Mammary epithelial cell (primary cell): ENCODE measurements around the gene B3GALT5.

Experiments used
- EZH2 ChIP-seq: IDR thresholded peaks from 2 replicates; pipeline ENCODE4 v1.6.1; 2012; ENCODE audit warnings: low read length, inconsistent platforms, borderline replicate concordance
- TF ChIP-seq, protein P1 (sequence below), 2 donors: IDR thresholded peaks in 1 of 2; conservative IDR thresholded peaks in 1 of 2; 2 replicates each; pipeline ENCODE4 v1.5.1; 2011 to 2012; ENCODE audit warnings: inconsistent platforms in 2 of 2, low read length in 2 of 2, mild to moderate bottlenecking in 2 of 2, control low read depth in 1 of 2, low read depth in 1 of 2; ENCODE audit not compliant: insufficient read depth in 1 of 2; ENCODE audit errors: extremely low read depth in 1 of 2

DNA sequence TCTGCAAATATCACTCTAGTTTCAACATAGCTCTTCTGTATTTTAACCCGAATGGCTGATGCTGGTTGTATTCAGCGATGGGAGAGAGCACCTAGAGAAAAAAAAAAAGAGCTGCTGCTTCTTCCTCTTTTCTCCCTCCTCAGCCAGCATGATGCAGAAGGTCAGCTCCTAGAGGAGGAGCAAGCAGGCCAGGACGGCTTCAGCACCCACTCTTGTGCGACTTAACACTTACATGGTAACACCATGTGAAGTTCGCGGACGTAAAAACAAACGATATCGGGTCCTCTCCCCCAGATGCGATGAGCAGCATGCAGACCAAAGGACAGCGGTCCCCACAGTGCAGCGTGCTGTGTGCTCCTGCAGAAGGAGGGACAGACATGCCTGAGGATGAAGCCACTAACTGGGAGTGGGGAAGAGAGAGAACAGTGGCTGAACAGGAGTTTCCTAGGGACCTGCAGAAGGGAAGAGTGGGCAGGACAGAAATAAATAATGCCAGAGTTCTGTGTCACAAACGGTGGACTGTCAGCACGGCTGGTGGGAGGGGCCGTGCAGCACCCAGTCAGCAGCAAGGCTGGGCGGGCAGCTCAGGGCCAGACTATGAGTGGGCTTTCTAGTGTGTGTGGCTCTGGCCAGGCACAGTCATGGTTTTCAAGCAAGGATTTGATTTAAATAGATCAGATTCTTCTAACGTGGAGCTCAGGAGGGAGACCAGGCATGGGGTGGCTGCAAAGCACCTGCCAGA lies 11.4 kb upstream of the B3GALT5 start:
- TF ChIP-seq, protein P1, sequence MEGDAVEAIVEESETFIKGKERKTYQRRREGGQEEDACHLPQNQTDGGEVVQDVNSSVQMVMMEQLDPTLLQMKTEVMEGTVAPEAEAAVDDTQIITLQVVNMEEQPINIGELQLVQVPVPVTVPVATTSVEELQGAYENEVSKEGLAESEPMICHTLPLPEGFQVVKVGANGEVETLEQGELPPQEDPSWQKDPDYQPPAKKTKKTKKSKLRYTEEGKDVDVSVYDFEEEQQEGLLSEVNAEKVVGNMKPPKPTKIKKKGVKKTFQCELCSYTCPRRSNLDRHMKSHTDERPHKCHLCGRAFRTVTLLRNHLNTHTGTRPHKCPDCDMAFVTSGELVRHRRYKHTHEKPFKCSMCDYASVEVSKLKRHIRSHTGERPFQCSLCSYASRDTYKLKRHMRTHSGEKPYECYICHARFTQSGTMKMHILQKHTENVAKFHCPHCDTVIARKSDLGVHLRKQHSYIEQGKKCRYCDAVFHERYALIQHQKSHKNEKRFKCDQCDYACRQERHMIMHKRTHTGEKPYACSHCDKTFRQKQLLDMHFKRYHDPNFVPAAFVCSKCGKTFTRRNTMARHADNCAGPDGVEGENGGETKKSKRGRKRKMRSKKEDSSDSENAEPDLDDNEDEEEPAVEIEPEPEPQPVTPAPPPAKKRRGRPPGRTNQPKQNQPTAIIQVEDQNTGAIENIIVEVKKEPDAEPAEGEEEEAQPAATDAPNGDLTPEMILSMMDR (conservative IDR thresholded peaks at IDR 0.05 in 1 of 2, IDR thresholded peaks at IDR 0.05 in 1 of 2; ENCODE audit: extremely low read depth in 1 of 2, insufficient read depth in 1 of 2, low read depth in 1 of 2, low read length in 2 of 2): no peak
- no peak for TF ChIP-seq EZH2
